ENCODE measurements around the gene ANKS1B. TPM values are rescaled to one million over a fixed set of nuclear protein-coding genes. Genes with fewer than 3 reads are reported as not detected.

Gene ANKS1B
- total RNA-seq, 1 experiment from 2014 or later = 18.8 TPM

DNA sequence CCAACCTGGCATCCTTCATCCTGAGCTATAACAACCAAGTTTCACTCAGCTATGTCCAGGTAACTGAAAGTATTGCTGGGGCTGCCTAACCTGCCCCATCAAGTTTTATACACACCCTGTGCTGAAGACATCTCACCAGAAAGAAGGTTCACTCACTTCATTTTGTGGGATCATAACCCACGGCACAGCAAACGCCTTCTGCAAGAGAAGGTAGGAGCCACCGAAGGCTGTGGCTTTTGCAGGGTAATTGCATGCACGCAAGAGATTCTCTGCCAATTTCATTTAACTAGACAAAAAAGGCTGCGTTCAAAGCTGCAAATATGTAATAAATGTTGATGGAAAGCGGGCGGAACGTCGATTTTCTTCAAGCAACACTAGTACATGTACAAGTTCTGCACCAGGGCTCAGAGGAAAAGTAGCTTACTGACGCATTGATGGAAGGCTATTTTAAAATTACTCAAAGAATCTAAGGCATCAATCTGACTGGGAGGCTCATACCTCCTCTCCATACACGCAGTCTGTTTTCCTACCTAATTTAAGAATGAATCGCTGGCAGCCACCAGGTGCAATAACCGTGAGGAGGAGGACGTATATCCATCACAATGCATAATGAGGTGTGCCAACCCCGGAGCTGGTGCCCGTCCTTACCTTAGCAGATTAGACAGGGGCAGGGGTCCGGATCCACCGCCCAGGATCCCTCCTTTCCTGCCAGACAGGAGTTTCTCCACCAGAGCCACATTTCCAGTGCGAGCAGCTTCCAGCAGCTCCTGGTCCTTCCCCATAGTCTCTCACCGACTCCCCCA lies 1.1 kb downstream of the ANKS1B start:
- Mint-ChIP-seq H3K9me3 (ENCODE audit: unreplicated experiment) (no peaks in the 10 kb centered on the region), H3K27ac (ENCODE audit: low read depth, unreplicated experiment) (no peak overlapping the region), H3K4me3 (ENCODE audit: unreplicated experiment) (peak overlapping the region; percentile 89), H3K27me3 (ENCODE audit: insufficient read depth, unreplicated experiment) (no peaks in the 10 kb centered on the region), H3K36me3 (ENCODE audit: insufficient read depth, unreplicated experiment) (no peaks in the 10 kb centered on the region), H3K4me1 (ENCODE audit: insufficient read depth, unreplicated experiment) (peaks cover 28% of the 10 kb centered on the region)
- no TSS peak for BruUV-seq (replicated peaks)
- intact Hi-C loops (cut with micrococcal nuclease) = loop anchor here (2.0 to 5.0 kb wide), 2 partner anchors 71 to 157 kb away; no protein-coding TSS in a partner anchor
- no peak for TF ChIP-seq CTCF (IDR thresholded peaks at IDR 0.05; ENCODE audit: unreplicated experiment)
- ChIA-PET CTCF (interaction anchor here (0.9 to 1.5 kb wide), 3 partner anchors 21 to 73 kb away, joined by 3 to 4 read pairs (median 3); no protein-coding TSS in a partner anchor), POLR2A (interaction anchor here (0.6 to 3.0 kb wide), 7 partner anchors 14 to 287 kb away, joined by 3 to 15 read pairs (median 4); no protein-coding TSS in a partner anchor)
- DNase-seq (ENCODE audit: unreplicated experiment) = peak; percentile 29

DNA sequence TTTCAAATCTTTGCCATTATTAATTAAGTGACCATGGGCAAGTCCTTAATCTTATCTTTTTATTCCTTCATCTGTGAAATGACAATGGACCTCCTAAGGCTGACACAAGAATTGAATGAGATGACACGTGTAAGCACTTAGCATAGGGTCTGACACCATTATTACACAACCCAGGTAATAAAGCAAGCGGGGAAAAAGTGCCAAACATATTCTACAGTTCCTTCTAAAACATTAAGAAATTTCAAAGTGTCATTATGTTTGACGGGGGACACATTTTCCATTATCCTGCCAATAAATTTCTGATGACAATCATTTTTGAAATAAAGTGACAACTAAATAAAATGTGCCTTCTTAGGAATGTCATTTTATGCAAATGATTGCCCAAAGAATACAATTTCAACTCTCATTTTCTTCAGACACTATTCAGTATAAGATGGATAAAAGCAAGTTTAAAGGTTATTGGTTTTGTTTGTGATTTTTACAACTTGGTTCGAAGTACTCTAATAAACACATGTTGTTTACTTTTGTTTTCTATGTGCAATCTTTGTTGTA lies 3.0 kb downstream of the ANKS1B start:
- Mint-ChIP-seq H3K4me3 (ENCODE audit: unreplicated experiment) (peak overlapping the region; percentile 89), H3K9me3 (ENCODE audit: unreplicated experiment) (no peaks in the 10 kb centered on the region), H3K4me1 (ENCODE audit: insufficient read depth, unreplicated experiment) (peaks cover 38% of the 10 kb centered on the region), H3K36me3 (ENCODE audit: insufficient read depth, unreplicated experiment) (no peaks in the 10 kb centered on the region), H3K27me3 (ENCODE audit: insufficient read depth, unreplicated experiment) (no peaks in the 10 kb centered on the region), H3K27ac (ENCODE audit: low read depth, unreplicated experiment) (no peak overlapping the region)
- TF ChIP-seq CTCF (IDR thresholded peaks at IDR 0.05; ENCODE audit: unreplicated experiment) = no peak
- POLR2A ChIA-PET = interaction anchor here (3.0 kb wide), 1 partner anchor 22 kb away, joined by 15 read pairs; no protein-coding TSS in a partner anchor
- DNase-seq (ENCODE audit: unreplicated experiment) = no peak
- intact Hi-C loops (cut with micrococcal nuclease) = loop anchor here (1.0 to 5.0 kb wide), 2 partner anchors 69 to 169 kb away; no protein-coding TSS in a partner anchor
- CTCF ChIA-PET = interaction anchor here (0.6 kb wide), 1 partner anchor 160 kb away, joined by 5 read pairs; no protein-coding TSS in a partner anchor
- BruUV-seq (replicated peaks) = no TSS peak

GRCh38 chr12:99979471-99979870 lies 5.3 kb downstream of the ANKS1B start:
- Mint-ChIP-seq H3K27ac (ENCODE audit: low read depth, unreplicated experiment) (no peak overlapping the region), H3K27me3 (ENCODE audit: insufficient read depth, unreplicated experiment) (no peaks in the 10 kb centered on the region), H3K4me3 (ENCODE audit: unreplicated experiment) (no peak overlapping the region), H3K9me3 (ENCODE audit: unreplicated experiment) (no peaks in the 10 kb centered on the region), H3K4me1 (ENCODE audit: insufficient read depth, unreplicated experiment) (peaks cover 47% of the 10 kb centered on the region), H3K36me3 (ENCODE audit: insufficient read depth, unreplicated experiment) (no peaks in the 10 kb centered on the region)
- TF ChIP-seq CTCF (IDR thresholded peaks at IDR 0.05; ENCODE audit: unreplicated experiment) = no peak
- BruUV-seq (replicated peaks) = no TSS peak
- no peak for DNase-seq (ENCODE audit: unreplicated experiment)
- ChIA-PET POLR2A (interaction anchor here (1.4 to 2.1 kb wide), 2 partner anchors 63 to 69 kb away, joined by 6 to 10 read pairs; no protein-coding TSS in a partner anchor), CTCF (interaction anchor here (1.3 kb wide), 1 partner anchor 23 kb away, joined by 3 read pairs; no protein-coding TSS in a partner anchor)
- intact Hi-C loops (cut with micrococcal nuclease) = no loop called here

DNA sequence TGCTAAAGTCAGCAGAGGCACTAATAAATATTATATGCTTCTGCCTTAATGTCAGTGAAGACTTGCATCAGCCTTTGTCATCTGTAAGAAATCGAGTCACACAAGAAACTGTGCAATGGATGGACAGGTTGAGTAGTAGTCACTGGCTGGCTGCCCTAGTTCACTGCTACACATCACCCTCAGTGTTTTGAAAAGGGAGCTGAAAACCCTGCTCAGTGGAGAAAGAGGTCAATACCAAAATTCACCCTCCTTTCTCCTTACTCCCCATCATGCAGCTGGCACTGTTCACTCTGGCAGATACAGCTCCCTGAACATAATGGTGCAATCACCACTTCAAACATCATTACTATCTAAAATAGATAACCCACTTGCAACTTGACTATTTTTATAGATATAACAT lies 6.6 kb downstream of the ANKS1B start:
- CTCF ChIA-PET = interaction anchor here (0.6 to 1.3 kb wide), 4 partner anchors 10 to 160 kb away, joined by 3 read pairs; no protein-coding TSS in a partner anchor
- Mint-ChIP-seq H3K4me1 (ENCODE audit: insufficient read depth, unreplicated experiment) (peaks cover 39% of the 10 kb centered on the region), H3K4me3 (ENCODE audit: unreplicated experiment) (no peak overlapping the region), H3K9me3 (ENCODE audit: unreplicated experiment) (no peaks in the 10 kb centered on the region), H3K36me3 (ENCODE audit: insufficient read depth, unreplicated experiment) (no peaks in the 10 kb centered on the region), H3K27ac (ENCODE audit: low read depth, unreplicated experiment) (no peak overlapping the region), H3K27me3 (ENCODE audit: insufficient read depth, unreplicated experiment) (no peaks in the 10 kb centered on the region)
- peak; percentile 46 for DNase-seq (ENCODE audit: unreplicated experiment)
- POLR2A ChIA-PET = interaction anchor here (1.5 to 2.1 kb wide), 2 partner anchors 19 to 67 kb away, joined by 7 to 10 read pairs; no protein-coding TSS in a partner anchor
- intact Hi-C loops (cut with micrococcal nuclease) = no loop called here
- no TSS peak for BruUV-seq (replicated peaks)
- no peak for TF ChIP-seq CTCF (IDR thresholded peaks at IDR 0.05; ENCODE audit: unreplicated experiment)

Measured in MCF 10A (cell line).